Activated T-helper 9 cell treated with anti-CD3 and anti-CD28 coated beads, Interleukin-2, amount 50 U/mL, for 16 hours (primary cell): ENCODE results near the gene TTC1.
"Not testable (repeated sequence)": the region's sequence is repeated elsewhere in the genome, so short reads cannot be mapped to it uniquely, and the experiment has no call there.

ENCODE experiments used
- DNase-seq: peaks from one replicate; pipeline ENCODE4 v3.0.0-alpha.2; 2020; ENCODE audit warnings: low read depth

TTC1 gene

GRCh38 chr5:160042671-160043070 lies 33.7 kb downstream of the TTC1 start:
- no peak for DNase-seq

- no peak for DNase-seq
Measured at GRCh38 chr5:160044391-160044804, 35.5 kb downstream of the TTC1 start.

GRCh38 chr5:160044967-160045366 lies 36.0 kb downstream of the TTC1 start:
- DNase-seq, result no peak

- no peak for DNase-seq
Measured at GRCh38 chr5:160047423-160047822, 38.5 kb downstream of the TTC1 start.

- DNase-seq, result no peak
Measured at GRCh38 chr5:160048131-160048530, 39.2 kb downstream of the TTC1 start.

- no peak for DNase-seq
Measured at GRCh38 chr5:160049099-160049498, 40.2 kb downstream of the TTC1 start.

- DNase-seq, result no peak
Measured at GRCh38 chr5:160054047-160054446, 45.1 kb downstream of the TTC1 start.

GRCh38 chr5:160054831-160055230 lies 45.9 kb downstream of the TTC1 start:
- no peak for DNase-seq

- DNase-seq, result no peak
Measured at GRCh38 chr5:160057256-160057655, 48.3 kb downstream of the TTC1 start.

- no peak for DNase-seq
Measured at GRCh38 chr5:160060001-160060400, 51.1 kb downstream of the TTC1 start.

- no peak for DNase-seq
Measured at GRCh38 chr5:160061770-160062169, 52.8 kb downstream of the TTC1 start.

GRCh38 chr5:160064417-160064810 lies 55.5 kb downstream of the TTC1 start:
- DNase-seq, result no peak

- no peak for DNase-seq
Measured at GRCh38 chr5:160064995-160065614, 56.2 kb downstream of the TTC1 start.

- not testable (repeated sequence) for DNase-seq
Measured at GRCh38 chr5:160069120-160069519, 60.2 kb downstream of the TTC1 start.

- no peak for DNase-seq
Measured at GRCh38 chr5:160071516-160071915, 62.6 kb downstream of the TTC1 start.

GRCh38 chr5:160071916-160072315 lies 63.0 kb downstream of the TTC1 start:
- no peak for DNase-seq

- DNase-seq, result no peak
Measured at GRCh38 chr5:160075073-160075472, 66.1 kb downstream of the TTC1 start.

- no peak for DNase-seq
Measured at GRCh38 chr5:160076997-160077396, 68.1 kb downstream of the TTC1 start.

- no peak for DNase-seq
Measured at GRCh38 chr5:160079753-160080152, 70.8 kb downstream of the TTC1 start.

- no peak for DNase-seq
Measured at GRCh38 chr5:160081495-160081894, 72.6 kb downstream of the TTC1 start.

GRCh38 chr5:160082614-160083500 lies 73.9 kb downstream of the TTC1 start:
- DNase-seq, result no peak

- DNase-seq, result no peak
Measured at GRCh38 chr5:160083501-160083900, 74.6 kb downstream of the TTC1 start.

GRCh38 chr5:160084144-160084543 lies 75.2 kb downstream of the TTC1 start:
- no peak for DNase-seq

- no peak for DNase-seq
Measured at GRCh38 chr5:160087199-160087598, 78.3 kb downstream of the TTC1 start.
